CD4-positive, alpha-beta T cell treated with Interleukin-10 for 1 hour (primary cell): ENCODE data around the gene ZNF675.
"Not testable (repeated sequence)": the region's sequence is repeated elsewhere in the genome, so short reads cannot be mapped to it uniquely, and the experiment has no call there.

Source experiments
- DNase-seq: peaks from one replicate; pipeline ENCODE4 v3.0.0-alpha.2; 2020

ZNF675 gene

DNA sequence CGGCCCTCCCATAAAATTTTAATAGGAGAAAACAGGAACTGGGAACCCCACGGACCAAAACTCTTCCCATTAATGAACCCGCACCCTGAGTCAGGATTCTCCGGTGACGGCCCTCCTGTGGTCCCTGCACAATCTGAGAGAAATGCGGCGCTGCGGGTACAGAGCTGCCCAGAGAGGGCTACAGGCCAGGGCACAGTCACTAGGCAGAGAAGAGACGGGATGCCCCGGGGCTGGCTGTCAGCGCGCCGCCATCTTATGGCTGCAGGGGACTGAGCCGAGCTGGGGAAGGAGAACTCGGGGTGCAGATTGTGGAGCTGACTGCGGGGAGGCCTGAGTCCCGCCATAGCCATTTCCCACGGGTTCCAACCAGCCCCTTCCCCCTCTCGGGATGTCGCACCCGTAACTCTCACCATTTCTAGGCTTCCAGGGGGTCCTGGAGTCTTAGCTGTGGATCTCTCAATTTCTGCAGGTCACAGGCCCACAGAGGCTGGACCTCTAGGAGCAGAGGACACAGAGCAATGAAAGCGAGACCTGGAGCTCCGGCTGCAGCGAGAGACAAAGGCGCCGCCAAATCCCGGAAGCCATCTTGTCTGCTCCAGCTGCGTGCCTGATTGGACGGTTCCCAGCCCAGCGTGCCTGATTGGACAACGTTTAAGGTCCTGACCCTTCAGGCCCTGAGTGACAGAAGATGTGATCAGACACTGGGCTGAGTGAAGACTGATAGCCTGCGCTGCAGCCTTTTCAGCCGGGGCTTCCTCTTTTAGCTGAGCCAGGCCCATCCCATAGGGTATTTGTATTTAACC is at the start of gene ZNF675:
Gene ZNF675, minus strand, starts transcription at position 592 of the 803 bp plus-strand sequence. Its CDS starts 179 bp downstream, at position 413.
- peak; percentile 92 for DNase-seq

DNA sequence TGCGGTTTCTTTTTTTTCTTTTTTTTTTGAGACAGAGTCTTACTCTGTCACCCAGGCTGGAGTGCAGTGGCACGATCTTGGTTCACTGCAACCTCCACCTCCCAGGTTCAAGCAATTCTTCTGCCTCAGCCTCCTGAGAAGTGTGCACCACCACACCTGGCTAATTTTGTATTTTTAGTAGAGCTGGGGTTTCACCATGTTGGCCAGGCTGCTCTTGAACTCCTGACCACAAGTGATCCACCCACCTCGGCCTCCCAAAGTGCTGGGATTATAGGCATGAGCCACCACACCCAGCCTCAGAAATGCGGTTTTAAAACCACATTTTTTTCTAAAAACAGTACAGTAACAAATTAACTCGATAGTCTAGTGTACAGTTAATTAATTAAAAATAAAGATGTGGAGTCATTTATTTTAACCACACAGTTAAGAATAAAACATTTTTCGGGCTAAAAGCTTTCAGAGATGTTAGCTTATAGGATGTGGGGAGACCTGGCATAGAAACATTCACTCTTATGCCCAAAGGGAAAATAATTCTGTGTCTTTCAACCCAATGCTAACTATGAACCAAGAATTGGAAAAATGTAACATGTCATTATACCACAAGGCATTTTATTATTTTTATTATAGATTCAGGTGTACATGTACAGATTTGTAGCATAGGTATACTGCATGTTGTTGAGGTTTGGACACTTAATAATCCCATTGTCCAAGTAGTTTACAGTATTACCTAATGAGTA is 43.9 kb upstream of the ZNF675 start:
- DNase-seq = not testable (repeated sequence)

DNA sequence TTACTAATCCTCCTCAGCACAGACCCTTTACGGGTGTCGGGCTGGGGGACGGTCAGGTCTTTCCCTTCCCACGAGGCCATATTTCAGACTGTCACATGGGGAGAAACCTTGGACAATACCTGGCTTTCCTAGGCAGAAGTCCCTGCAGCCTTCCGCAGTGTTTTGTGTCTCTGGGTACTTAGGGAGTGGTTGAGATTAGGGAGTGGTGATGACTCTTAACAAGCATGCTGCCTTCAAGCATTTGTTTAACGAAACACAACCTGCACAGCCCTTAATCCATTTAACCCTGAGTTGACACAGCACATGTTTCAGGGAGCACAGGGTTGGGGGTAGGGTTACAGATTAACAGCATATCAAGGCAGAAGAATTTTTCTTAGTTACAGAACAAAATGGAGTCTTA is 37.1 kb upstream of the ZNF675 start:
- not testable (repeated sequence) for DNase-seq

DNA sequence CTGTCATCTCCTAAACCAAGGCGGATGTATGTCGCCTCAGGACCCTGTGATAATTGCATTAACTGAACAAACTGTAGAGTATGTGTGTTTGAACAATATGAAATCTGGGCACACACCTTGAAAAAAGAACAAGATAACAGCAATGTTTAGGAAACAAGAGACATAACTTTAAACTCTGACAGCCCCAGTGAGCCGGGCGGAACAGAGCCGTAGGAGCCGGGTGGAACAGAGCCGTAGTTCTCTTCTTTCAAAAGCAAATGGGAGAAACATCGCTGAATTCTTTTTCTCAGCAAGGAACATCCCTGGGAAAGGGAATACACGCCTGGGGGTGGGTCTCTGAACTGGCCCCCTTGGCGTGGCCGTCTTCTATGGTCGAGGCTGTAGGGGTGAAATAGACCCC is 31.8 kb upstream of the ZNF675 start:
- DNase-seq = no peak

DNA sequence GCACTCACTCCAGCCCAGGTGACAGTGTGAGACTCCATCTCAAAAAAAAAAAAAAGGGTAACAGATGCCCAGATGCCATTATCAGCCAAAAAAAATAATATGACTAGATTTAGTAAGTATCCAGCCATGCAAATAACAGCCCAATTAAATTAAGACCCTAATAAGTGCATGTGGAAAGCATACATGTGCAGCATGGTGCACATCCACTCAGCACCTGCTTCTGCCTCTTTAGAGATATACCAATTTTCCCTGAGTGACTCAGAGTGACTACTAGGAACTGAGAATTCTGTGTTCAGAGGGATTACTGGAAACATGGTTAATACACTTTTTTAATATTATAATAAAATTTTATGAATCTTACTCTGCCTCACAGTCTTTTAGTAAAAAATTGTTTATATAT is 29.8 kb upstream of the ZNF675 start:
- DNase-seq = no peak

DNA sequence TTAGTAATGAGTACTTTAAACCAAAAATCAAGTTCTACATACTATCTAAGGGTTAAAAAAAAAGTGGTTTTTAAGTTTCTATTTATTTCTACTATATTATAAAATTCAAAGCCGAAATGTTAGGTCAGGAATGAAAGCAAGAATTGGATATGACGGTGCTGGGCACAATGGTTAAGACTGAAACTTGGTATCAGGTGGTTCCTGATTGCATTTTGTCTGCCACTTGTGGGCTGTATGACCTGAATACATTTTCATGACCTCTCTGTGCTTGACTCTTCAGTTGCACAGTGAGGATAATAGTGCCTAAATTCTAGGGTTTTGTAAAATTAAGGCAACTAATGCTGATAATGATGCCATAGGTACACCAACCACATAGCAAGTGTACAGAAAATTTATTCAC is 22.3 kb upstream of the ZNF675 start:
- no peak for DNase-seq

DNA sequence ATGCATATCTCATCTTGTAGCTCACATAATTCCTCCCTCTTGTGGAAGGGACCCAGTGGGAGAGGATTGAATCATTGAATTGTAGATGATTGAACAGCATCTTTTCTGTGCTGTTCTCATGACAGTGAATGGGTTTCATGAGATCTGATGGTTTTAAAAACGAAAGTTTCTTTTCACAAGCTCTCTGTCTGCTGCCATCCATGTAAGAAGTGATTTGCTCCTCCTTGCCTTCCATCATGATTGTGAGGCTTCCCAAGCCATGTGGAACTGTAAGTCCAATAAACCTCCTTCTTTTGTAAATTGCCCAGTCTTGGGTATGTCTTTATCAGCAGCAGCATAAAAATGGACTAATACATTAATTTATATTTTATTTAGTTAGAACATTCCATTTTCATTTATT is 19.6 kb upstream of the ZNF675 start:
- DNase-seq = no peak

DNA sequence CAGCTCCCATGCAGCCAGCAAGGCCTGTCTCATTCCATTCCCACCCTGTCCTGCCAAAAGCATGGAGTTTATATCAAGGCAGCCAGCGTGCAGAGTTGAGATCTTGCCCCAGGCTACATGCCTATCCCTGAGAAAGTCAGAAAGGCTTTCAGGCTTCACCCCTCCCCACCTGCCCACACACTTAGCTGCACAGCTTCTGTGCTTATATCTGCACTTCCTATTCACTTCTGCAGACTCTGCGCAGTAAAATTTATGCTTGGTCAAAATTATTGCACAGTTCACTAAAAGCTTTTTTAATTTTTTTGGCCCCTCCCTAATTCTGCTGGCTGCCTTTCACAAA is 12.5 kb upstream of the ZNF675 start:
- DNase-seq = no peak

DNA sequence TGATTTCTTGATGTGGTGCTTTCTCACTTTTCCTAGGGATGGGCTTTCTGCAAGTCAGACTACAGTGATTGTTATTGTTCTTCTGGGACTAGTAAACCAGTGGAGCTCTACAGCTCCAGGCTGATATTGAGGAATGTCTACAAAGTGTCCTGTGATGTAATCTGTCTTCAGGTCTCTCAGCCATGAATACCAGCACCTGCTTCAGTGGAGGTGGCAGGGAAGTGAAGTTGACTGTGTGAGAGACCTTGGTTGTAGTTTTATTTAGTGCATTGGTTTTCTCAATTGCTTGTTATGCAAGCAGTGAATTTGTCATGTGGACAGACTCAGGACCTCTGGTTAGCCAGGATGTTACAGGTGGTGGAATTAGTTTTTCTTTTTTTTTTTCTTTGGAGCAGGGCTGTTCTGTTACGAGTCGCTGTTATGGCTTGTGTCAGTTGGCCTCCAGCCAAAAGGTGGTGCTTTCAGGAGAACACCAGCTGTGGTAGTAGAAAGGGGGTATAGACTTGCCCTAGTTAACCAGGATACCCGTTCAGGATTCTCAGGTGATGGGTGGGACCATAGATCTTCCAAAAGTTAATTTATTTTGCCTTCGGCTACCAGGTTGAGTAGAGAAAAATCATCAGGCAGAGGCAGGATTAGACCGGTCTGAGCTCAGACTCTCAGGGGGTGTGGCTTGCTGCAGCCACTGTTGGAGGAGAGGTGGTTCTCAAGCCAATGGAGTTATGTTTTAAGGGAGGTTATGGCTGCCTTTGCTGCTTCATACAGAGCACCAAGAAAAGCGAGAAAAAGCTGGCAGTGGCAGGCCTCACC is 11.9 kb upstream of the ZNF675 start:
- DNase-seq = no peak

DNA sequence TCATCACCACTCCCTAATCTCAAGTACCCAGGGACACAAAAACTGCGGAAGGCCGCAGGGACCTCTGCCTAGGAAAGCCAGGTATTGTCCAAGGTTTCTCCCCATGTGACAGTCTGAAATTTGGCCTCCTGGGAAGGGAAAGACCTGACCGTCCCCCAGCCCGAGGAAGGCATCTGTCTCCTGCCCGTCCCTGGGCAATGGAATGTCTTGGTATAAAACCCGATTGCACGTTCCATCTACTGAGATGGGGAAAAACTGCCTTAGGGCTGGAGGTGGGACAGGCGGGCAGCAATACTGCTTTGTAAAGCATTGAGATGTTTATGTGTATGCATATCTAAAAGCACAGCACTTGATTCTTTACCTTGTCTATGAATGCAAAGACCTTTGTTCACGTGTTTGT is 5.9 kb upstream of the ZNF675 start:
- not testable (repeated sequence) for DNase-seq

DNA sequence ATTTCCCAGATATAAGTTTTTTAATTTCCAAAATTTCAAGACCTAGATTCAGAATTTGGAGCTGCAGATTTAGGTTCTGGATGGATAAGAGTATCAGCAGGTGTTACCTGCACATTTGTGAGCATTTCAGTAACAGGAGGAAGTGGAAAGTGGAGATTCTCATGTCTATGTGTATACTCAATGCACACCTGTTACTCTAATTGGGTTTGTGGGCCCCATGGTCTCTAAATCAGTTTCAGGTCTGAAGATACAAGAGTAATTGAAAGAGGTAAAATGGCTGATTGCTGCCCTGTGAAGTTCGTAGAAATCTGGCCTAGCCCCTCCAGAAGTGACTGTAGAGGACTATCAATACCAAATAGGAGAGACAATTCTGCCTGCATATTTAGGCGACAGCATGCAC is 13.9 kb downstream of the ZNF675 start:
- no peak for DNase-seq

DNA sequence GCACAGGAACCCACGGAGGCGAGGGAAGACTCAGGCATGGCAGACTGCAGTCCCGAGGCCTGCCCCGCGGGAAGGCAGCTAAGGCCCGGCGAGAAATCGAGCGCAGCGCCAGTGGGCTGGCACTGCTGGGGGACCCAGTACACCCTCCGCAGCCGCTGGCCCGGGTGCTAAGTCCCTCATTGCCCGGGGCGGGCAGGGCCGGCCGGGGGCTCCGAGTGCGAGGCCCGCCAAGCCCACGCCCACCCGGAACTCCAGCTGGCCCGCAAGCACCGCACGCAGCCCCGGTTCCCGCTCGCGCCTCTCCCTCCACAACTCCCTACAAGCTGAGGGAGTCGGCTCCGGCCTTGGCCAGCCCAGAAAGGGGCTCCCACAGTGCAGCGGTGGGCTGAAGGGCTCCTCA is 18.4 kb downstream of the ZNF675 start:
- not testable (repeated sequence) for DNase-seq

DNA sequence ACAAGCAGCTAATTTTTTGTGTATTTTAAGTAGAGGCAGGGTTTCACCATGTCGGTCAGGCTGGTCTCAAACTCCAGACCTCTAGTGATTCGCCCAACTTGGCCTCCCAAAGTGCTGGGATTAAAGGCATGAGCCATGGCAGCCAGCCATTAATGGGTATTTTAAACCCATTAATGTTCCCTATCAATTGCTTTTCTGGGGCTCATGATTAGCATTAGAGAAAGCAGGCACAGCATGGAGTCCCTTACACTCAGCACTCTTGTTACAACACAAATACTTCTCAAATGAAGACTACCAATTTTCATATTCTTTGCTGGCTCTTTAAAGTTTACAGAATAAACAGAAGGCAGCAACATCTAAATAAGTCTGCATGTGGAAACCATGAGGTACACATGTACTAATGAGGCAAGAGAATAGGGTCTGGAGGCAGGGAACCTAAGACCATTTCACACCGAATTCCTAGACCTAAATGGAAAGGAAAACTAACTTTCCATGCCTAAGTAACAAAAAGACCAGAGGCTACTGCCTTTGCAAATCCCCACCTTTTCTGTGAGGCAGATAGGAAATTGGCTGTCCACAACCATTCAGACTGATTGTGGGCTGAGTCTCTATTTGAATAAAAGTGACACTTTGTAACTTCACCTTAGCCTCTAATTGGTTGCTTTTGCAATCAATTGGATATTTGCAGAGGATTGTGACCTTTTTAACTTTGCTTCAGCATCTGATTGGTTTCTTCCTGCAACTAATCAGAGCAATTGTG is 21.2 kb downstream of the ZNF675 start:
- DNase-seq = no peak

DNA sequence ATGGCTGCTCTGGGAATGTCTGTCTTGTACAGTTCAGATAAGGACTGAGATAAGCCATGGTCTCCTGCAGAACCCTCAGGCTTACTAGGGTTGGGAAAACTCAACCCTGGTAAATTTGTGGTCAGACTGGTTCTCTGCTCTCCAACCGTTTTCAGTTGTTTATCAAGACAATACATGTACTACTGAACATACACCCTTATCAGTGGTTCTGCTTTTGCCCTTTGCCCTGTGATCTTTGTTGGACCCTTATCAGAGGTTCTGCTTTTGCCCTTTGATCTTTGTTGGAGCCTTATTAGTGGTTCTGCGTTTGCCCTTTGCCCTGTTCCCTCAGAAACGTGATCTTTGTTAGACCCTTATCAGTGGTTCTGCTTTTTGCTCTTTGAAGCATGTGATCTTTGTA is 37.2 kb downstream of the ZNF675 start:
- DNase-seq = not testable (repeated sequence)
